ENCODE measurements around the gene BCL10. TPM values are rescaled to one million over a fixed set of nuclear protein-coding genes. Genes with fewer than 3 reads are reported as not detected.

Gene BCL10
- total and polyA plus RNA-seq, 2 of the 4 experiments (the other 2 are of a cell fraction), result 15.3 to 30.5 TPM

DNA sequence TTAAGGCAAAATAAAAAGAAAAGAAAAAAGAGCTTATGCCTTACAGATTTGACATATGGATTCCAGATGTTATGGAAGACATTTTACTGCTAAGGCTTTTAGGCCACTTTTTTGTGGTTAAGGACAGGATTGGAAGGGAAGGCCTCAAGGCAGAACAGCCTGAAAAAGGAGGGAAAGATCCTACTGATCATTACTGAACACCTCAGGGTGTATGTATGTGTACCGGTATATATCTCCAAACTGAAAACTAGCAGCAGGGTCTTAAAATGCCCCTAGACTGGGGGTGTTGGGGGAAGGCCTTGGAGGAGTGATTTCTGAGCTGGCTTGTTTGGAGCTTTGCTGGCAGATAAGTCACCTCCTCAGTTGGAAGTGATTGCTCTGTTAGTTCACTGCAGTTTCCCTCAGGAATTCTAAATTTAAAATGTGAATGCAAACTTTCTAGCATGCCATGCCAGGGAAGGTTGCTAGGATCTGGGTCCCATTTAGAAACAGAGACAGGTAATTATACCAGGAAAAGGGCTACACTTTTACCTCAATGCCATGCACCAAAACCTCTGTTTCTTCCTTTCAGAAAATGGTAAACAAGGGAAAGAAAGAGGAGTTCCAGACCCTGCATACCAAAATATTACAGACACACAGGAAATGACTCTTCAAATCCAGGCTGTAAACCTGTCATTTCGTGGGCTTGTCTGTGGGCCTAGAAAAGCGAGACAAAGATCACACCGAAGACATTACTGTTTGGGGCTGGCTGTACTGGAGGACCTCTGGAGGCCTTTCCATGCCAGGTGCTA lies 32.0 kb downstream of the BCL10 start (continued):
- TF ChIP-seq, protein P1, sequence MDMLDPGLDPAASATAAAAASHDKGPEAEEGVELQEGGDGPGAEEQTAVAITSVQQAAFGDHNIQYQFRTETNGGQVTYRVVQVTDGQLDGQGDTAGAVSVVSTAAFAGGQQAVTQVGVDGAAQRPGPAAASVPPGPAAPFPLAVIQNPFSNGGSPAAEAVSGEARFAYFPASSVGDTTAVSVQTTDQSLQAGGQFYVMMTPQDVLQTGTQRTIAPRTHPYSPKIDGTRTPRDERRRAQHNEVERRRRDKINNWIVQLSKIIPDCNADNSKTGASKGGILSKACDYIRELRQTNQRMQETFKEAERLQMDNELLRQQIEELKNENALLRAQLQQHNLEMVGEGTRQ (IDR thresholded peaks at IDR 0.05; ENCODE audit: low read depth, low read length), result no peak
- no peak for TF ChIP-seq POLR2A (IDR thresholded peaks at IDR 0.05; ENCODE audit: low read depth, low read length)
- TF ChIP-seq FOS (IDR thresholded peaks at IDR 0.05; ENCODE audit: low read depth, low read length), result no peak

DNA sequence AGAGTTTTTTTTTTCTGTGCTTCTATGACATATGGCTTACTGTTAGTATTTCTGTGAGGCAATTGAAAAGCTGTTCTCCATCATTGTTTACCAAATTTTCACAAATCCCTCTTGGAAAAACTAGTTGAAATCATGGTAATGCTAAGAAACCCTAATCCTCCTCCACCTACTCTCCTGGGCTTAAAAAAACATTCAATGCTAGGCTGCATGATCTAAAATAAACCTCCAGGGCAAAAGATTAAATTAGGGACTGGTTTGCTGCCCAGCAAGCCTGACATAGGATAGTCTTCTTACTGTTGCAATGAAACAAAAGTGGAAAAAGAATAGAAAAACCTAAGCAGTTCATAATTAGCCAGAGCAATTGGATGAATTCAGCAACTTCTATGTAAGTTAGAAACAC lies 33.1 kb downstream of the BCL10 start:
- no peak overlapping the region for H3K4me3 ChIP-seq (ENCODE audit: insufficient read depth, low read depth, low read length)
- H4K5ac ChIP-seq (ENCODE audit: low read depth, low read length), result no peak overlapping the region
- intact Hi-C loops (cut with micrococcal nuclease), result no loop called here
- no peak overlapping the region for H2AK5ac ChIP-seq (ENCODE audit: low read depth, low read length)
- no peak overlapping the region for H3K4me2 ChIP-seq (ENCODE audit: low read depth, low read length)
- H2BK15ac ChIP-seq (ENCODE audit: low read depth, low read length), result no peak overlapping the region
- ChIA-PET POLR2A (ENCODE audit: unreplicated experiment) (no interaction called here), CTCF (interaction anchor here (0.5 to 3.3 kb wide), 4 partner anchors 11 to 215 kb away, joined by 3 to 12 read pairs (median 4); no protein-coding TSS in a partner anchor)
- H2BK120ac ChIP-seq (ENCODE audit: low read depth, low read length), result no peak overlapping the region
- ATAC-seq (ENCODE audit: low read depth), result peak; percentile 19; the same call in 1 of the 2 replicates
- no peaks in the 10 kb centered on the region for H3K36me3 ChIP-seq (ENCODE audit: control insufficient read depth, insufficient read depth, low read length)
- no peak overlapping the region for H2AK9ac ChIP-seq (replicated peaks; ENCODE audit: low read depth, low read length, poor library complexity)
- H3K23ac ChIP-seq (ENCODE audit: low read depth, low read length), result no peak overlapping the region
- H2BK5ac ChIP-seq (ENCODE audit: low read depth, low read length, poor library complexity, severe bottlenecking), result peak overlapping the region; percentile 24
- no peak overlapping the region; a peak in 1 of 4 replicates for H4K8ac ChIP-seq (ENCODE audit: low read depth in 2 of 2, low read length in 2 of 2)
- peak; percentile 34 for DNase-seq
- no peaks in the 10 kb centered on the region for H3K79me1 ChIP-seq (ENCODE audit: low read depth in 1 of 2, low read length in 2 of 2)
- H3K27ac ChIP-seq (ENCODE audit: insufficient read depth, low read length), result no peak overlapping the region
- no peaks in the 10 kb centered on the region for H3K9me3 ChIP-seq (ENCODE audit: control insufficient read depth, insufficient read depth, low read length)
- H3K9me1 ChIP-seq (ENCODE audit: insufficient read depth, low read length), result no peaks in the 10 kb centered on the region
- no peak overlapping the region for H3K9ac ChIP-seq (ENCODE audit: low read depth, low read length)
- H3K14ac ChIP-seq (replicated peaks; ENCODE audit: low read depth, low read length), result no peak overlapping the region
- H4K91ac ChIP-seq (ENCODE audit: insufficient read depth, low read depth, low read length), result no peak overlapping the region
- no peak overlapping the region for H3K18ac ChIP-seq (ENCODE audit: low read depth, low read length)
- H3K4ac ChIP-seq (ENCODE audit: low read depth, low read length), result no peak overlapping the region
- dilution Hi-C loops (cut with HindIII; ENCODE audit: low sequenced_read_pairs, unreplicated experiment), result no loop called here
- no peak overlapping the region for H2BK20ac ChIP-seq (ENCODE audit: low read depth, low read length)
- no peak overlapping the region for H3K56ac ChIP-seq (ENCODE audit: extremely low read depth, insufficient read depth, low read length)
- H3K4me1 ChIP-seq (ENCODE audit: control insufficient read depth, insufficient read depth, low read length), result peaks cover 27% of the 10 kb centered on the region
- in situ Hi-C loops (cut with MboI; ENCODE audit: low sequenced_read_pairs), result loop anchor here (5.0 kb wide), 1 partner anchor 121 kb away; no protein-coding TSS in a partner anchor
- H3K27me3 ChIP-seq (ENCODE audit: control insufficient read depth, insufficient read depth, low read length), result no peaks in the 10 kb centered on the region
- no peaks in the 10 kb centered on the region for H4K20me1 ChIP-seq (ENCODE audit: insufficient read depth, low read length)
- BruUV-seq (replicated peaks), result no TSS peak
- H2AFZ ChIP-seq (replicated peaks; ENCODE audit: low read length, poor library complexity), result no peak overlapping the region
- TF ChIP-seq FOS (IDR thresholded peaks at IDR 0.05; ENCODE audit: low read depth, low read length), result no peak
- TF ChIP-seq SMC3 (IDR thresholded peaks at IDR 0.05; ENCODE audit: low read depth, low read length), result no peak
- TF ChIP-seq RFX5 (IDR thresholded peaks at IDR 0.05; ENCODE audit: low read depth, low read length), result no peak
- TF ChIP-seq MAZ (IDR thresholded peaks at IDR 0.05; ENCODE audit: borderline replicate concordance, low read depth, low read length), result no peak
- no peak for TF ChIP-seq CHD1 (IDR thresholded peaks at IDR 0.05; ENCODE audit: low read depth, low read length)
- TF ChIP-seq POLR2A (IDR thresholded peaks at IDR 0.05; ENCODE audit: low read depth, low read length), result no peak
- no peak for TF ChIP-seq MXI1 (IDR thresholded peaks at IDR 0.05; ENCODE audit: borderline replicate concordance, low read depth, low read length)
- no peak for TF ChIP-seq CEBPB (IDR thresholded peaks at IDR 0.05; ENCODE audit: low read depth, low read length)
- TF ChIP-seq, protein P2, sequence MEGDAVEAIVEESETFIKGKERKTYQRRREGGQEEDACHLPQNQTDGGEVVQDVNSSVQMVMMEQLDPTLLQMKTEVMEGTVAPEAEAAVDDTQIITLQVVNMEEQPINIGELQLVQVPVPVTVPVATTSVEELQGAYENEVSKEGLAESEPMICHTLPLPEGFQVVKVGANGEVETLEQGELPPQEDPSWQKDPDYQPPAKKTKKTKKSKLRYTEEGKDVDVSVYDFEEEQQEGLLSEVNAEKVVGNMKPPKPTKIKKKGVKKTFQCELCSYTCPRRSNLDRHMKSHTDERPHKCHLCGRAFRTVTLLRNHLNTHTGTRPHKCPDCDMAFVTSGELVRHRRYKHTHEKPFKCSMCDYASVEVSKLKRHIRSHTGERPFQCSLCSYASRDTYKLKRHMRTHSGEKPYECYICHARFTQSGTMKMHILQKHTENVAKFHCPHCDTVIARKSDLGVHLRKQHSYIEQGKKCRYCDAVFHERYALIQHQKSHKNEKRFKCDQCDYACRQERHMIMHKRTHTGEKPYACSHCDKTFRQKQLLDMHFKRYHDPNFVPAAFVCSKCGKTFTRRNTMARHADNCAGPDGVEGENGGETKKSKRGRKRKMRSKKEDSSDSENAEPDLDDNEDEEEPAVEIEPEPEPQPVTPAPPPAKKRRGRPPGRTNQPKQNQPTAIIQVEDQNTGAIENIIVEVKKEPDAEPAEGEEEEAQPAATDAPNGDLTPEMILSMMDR (conservative IDR thresholded peaks at IDR 0.05; ENCODE audit: low read depth, low read length), result no peak
- no peak for TF ChIP-seq NFE2L2 (IDR thresholded peaks at IDR 0.05; ENCODE audit: low read depth, low read length)
- TF ChIP-seq, protein P3, sequence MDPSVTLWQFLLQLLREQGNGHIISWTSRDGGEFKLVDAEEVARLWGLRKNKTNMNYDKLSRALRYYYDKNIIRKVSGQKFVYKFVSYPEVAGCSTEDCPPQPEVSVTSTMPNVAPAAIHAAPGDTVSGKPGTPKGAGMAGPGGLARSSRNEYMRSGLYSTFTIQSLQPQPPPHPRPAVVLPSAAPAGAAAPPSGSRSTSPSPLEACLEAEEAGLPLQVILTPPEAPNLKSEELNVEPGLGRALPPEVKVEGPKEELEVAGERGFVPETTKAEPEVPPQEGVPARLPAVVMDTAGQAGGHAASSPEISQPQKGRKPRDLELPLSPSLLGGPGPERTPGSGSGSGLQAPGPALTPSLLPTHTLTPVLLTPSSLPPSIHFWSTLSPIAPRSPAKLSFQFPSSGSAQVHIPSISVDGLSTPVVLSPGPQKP (IDR thresholded peaks at IDR 0.05; ENCODE audit: borderline replicate concordance, low read depth, low read length), result no peak

Data from IMR-90 (cell line).